PC-3 (cell line): ENCODE measurements around the gene C1QL1. TPM values are rescaled to one million over a fixed set of nuclear protein-coding genes. Genes with fewer than 3 reads are reported as not detected.
A peak's percentile ranks its signal among the peaks of the same experiment; 100 is the strongest.

Source experiments
- ATAC-seq: fragments of 200-7000 bp; cut with Tn5 transposase; 2 replicates; pipeline ENCODE4 v1.9.1; 2020; ENCODE audit warnings: mild to moderate bottlenecking, moderate library complexity
- BruUV-seq: library from RNA; stranded (reverse); fragments of 400-500 nt; replicated peaks from 2 replicates; lab custom pipeline; 2021; lab: Mats Ljungman, UMichigan
- CTCF ChIA-PET: fragments of 300-600 bp; sonication (Branson Sonifier 250); formaldehyde crosslinking; loops from one replicate; lab custom pipeline; 2022; ENCODE audit warnings: antibody characterized with exemption; lab: Charles Lee
- POLR2A ChIA-PET: fragments of 300-600 bp; sonication (Branson Sonifier 250); formaldehyde crosslinking; loops from one replicate; lab custom pipeline; 2022; ENCODE audit warnings: antibody characterized with exemption; ENCODE audit not compliant: unreplicated experiment; lab: Charles Lee
- DNase-seq: peaks from one replicate; pipeline ENCODE4 v3.0.0-alpha.2; 2015
- H2AFZ ChIP-seq: fragments of 300-600 bp; sonication (generic); 2 replicates; pipeline ENCODE4 v1.6.0; 2016; ENCODE audit warnings: antibody characterized with exemption, low read length
- H3F3A ChIP-seq: fragments of 300-600 bp; sonication (generic); one replicate; pipeline ENCODE4 v1.6.0; 2017; ENCODE audit warnings: antibody characterized with exemption, low read length, control low read depth, mild to moderate bottlenecking; ENCODE audit not compliant: unreplicated experiment
- H3K27ac ChIP-seq: fragments of 300-600 bp; sonication (generic); 2 replicates; pipeline ENCODE4 v1.5.1; 2016; ENCODE audit warnings: mild to moderate bottlenecking, low read length
- H3K27me3 ChIP-seq: fragments of 300-600 bp; sonication (generic); 2 replicates; pipeline ENCODE4 v1.6.1; 2016; ENCODE audit warnings: low read length, mixed read lengths
- H3K36me3 ChIP-seq: fragments of 300-600 bp; sonication (generic); 2 replicates; pipeline ENCODE4 v1.6.1; 2016; ENCODE audit warnings: low read depth, mixed run types, low read length, mixed read lengths
- H3K4me1 ChIP-seq: fragments of 300-600 bp; sonication (generic); 2 replicates; pipeline ENCODE4 v1.5.1; 2016; ENCODE audit warnings: low read length; ENCODE audit not compliant: insufficient read depth
- H3K4me2 ChIP-seq: fragments of 300-600 bp; sonication (generic); 2 replicates; pipeline ENCODE4 v1.6.0; 2016; ENCODE audit warnings: low read length
- H3K4me3 ChIP-seq: fragments of 300-600 bp; sonication (generic); 2 replicates; pipeline ENCODE4 v1.5.1; 2016; ENCODE audit warnings: mild to moderate bottlenecking, low read length, mixed read lengths
- H3K79me2 ChIP-seq: fragments of 300-600 bp; sonication (generic); 2 replicates; pipeline ENCODE4 v1.6.1; 2017; ENCODE audit warnings: low read length, mixed read lengths
- H3K9ac ChIP-seq: fragments of 300-600 bp; sonication (generic); 2 replicates; pipeline ENCODE4 v1.6.0; 2016; ENCODE audit warnings: mild to moderate bottlenecking, low read length
- H3K9me2 ChIP-seq: fragments of 300-600 bp; sonication (generic); replicated peaks from 2 replicates; pipeline ENCODE4 v1.6.1; 2016; ENCODE audit warnings: mixed run types, low read length, mixed read lengths
- H3K9me3 ChIP-seq: fragments of 300-600 bp; sonication (generic); 2 replicates; pipeline ENCODE4 v1.6.1; 2016; ENCODE audit warnings: low read length, mixed read lengths
- H4K20me1 ChIP-seq: fragments of 300-600 bp; sonication (generic); 2 replicates; pipeline ENCODE4 v1.6.1; 2016; ENCODE audit warnings: low read length, mixed read lengths
- EZH2 ChIP-seq: fragments of 300-600 bp; sonication (generic); IDR thresholded peaks from one replicate; pipeline ENCODE4 v1.6.1; 2017; ENCODE audit warnings: antibody characterized with exemption, mild to moderate bottlenecking, low read length; ENCODE audit not compliant: unreplicated experiment
- EZH2phosphoT487 ChIP-seq: fragments of 300-600 bp; sonication (generic); IDR thresholded peaks from 2 replicates; pipeline ENCODE4 v1.6.1; 2018; ENCODE audit warnings: mild to moderate bottlenecking, antibody characterized with exemption, low read length, borderline replicate concordance
- intact Hi-C: fragments of 100-400 bp; cut with micrococcal nuclease; formaldehyde crosslinking; loops from 2 replicates; pipeline ENCODE4 v1.9.0; 2023
- total RNA-seq: library from RNA; depleted of rRNA; stranded (reverse); fragments of >200 nt; gene quantifications from 2 replicates; pipeline ENCODE4 v1.2.3, GENCODE V29; 2014
- TF ChIP-seq, protein P1 (sequence below): fragments of 300-600 bp; sonication (generic); conservative IDR thresholded peaks from 2 replicates; pipeline ENCODE4 v1.5.1; 2017; ENCODE audit warnings: antibody characterized with exemption, low read depth, mild to moderate bottlenecking, low read length

C1QL1 gene
- total RNA-seq, 1 experiment from 2014 or later = 2.8 TPM

DNA sequence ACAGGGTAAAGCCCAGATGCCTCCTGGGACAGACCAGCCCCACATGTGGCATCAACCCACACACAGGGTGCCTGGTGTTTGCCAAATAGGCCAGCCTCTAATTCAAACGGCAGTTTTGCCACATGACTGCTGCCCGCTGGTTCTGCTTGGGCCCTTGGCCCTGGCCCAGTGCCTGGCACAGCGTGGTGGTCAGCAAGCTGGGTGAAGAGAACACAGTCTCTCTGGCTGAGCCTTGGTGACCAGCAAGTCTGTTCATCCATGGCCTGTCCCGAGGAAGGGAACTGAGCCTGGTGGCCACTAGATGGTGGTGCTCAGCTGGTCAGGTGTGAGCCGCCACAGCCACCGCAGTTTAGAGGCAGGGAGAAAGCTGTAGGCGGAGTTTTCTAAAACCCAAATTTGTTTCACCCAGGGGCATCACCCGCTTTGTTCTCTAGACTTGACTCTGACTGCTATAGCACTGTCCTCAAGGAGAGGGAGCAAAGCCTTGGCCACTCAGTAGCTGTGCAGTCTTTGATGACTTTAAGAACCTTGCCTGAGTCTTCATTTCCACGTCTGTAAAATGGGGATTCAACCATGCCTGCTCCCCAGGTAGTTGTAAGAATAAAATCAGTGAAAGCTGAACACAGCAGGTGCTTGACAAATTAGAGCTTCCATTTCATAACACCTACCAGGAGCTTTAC, 48.1 kb downstream of the C1QL1 start:
- H3K27me3 ChIP-seq = no peaks in the 10 kb centered on the region
- H3F3A ChIP-seq = peaks cover 7% of the 10 kb centered on the region
- H3K9me2 ChIP-seq = no peaks in the 10 kb centered on the region
- peak overlapping the region; percentile 78 for H2AFZ ChIP-seq
- ATAC-seq = peak; percentile 90
- H3K27ac ChIP-seq = no peak overlapping the region
- no peak overlapping the region for H3K4me3 ChIP-seq
- peaks cover 24% of the 10 kb centered on the region for H3K4me1 ChIP-seq
- no TSS peak for BruUV-seq
- intact Hi-C loops = loop anchor here (1.0 to 5.0 kb wide), 3 partner anchors 57 to 212 kb away; partner anchors contain the start of gene PLCD3
- no peaks in the 10 kb centered on the region for H3K79me2 ChIP-seq
- TF ChIP-seq, protein P1, sequence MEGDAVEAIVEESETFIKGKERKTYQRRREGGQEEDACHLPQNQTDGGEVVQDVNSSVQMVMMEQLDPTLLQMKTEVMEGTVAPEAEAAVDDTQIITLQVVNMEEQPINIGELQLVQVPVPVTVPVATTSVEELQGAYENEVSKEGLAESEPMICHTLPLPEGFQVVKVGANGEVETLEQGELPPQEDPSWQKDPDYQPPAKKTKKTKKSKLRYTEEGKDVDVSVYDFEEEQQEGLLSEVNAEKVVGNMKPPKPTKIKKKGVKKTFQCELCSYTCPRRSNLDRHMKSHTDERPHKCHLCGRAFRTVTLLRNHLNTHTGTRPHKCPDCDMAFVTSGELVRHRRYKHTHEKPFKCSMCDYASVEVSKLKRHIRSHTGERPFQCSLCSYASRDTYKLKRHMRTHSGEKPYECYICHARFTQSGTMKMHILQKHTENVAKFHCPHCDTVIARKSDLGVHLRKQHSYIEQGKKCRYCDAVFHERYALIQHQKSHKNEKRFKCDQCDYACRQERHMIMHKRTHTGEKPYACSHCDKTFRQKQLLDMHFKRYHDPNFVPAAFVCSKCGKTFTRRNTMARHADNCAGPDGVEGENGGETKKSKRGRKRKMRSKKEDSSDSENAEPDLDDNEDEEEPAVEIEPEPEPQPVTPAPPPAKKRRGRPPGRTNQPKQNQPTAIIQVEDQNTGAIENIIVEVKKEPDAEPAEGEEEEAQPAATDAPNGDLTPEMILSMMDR = peak; percentile 98
- no peak for TF ChIP-seq EZH2
- no peaks in the 10 kb centered on the region for H3K36me3 ChIP-seq
- no peak overlapping the region for H3K9ac ChIP-seq
- H3K9me3 ChIP-seq = no peaks in the 10 kb centered on the region
- DNase-seq = peak; percentile 93
- H3K4me2 ChIP-seq = peak overlapping the region; percentile 49; the same call in 1 of the 2 replicates
- H4K20me1 ChIP-seq = no peaks in the 10 kb centered on the region
- CTCF ChIA-PET = interaction anchor here (0.6 to 2.7 kb wide), 11 partner anchors 10 to 179 kb away, joined by 3 to 45 read pairs (median 5); partner anchors contain the start of gene EFTUD2
- POLR2A ChIA-PET = no interaction called here

DNA sequence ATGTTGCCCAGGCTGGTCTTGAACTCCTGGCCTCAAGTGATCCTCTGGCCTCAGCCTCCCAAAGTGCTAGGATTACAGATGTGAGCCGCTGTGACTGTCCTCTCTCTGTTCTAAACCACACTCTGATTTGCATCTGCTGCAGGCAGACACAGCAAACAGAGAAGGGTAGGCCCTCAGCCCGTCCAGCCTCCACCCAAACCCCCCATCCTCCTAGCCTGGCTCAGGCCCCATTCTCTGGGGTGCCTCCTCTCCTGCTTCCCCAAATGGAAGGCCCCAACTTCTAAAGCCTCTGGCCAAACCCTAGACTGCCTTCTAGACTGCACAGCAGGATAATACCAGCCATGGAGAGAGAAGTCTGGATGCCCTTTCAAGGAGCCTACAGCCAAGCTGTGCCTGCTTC, 48.7 kb downstream of the C1QL1 start:
- H2AFZ ChIP-seq = peak overlapping the region; percentile 78

More for the DNA sequence above, 48.7 kb downstream of the C1QL1 start:
- no peak overlapping the region for H3K27ac ChIP-seq
- no peaks in the 10 kb centered on the region for H3K9me3 ChIP-seq
- no peaks in the 10 kb centered on the region for H4K20me1 ChIP-seq
- H3F3A ChIP-seq = peaks cover 7% of the 10 kb centered on the region
- ChIA-PET POLR2A (no interaction called here), CTCF (interaction anchor here (0.7 to 2.7 kb wide), 5 partner anchors 18 to 101 kb away, joined by 3 to 45 read pairs (median 4); no protein-coding TSS in a partner anchor)
- no peaks in the 10 kb centered on the region for H3K9me2 ChIP-seq
- TF ChIP-seq, protein P1 = no peak
- TF ChIP-seq EZH2 (no peak), EZH2phosphoT487 (no peak)
- H3K4me2 ChIP-seq = no peak overlapping the region
- no peak overlapping the region for H3K4me3 ChIP-seq
- no peaks in the 10 kb centered on the region for H3K79me2 ChIP-seq
- H3K36me3 ChIP-seq = no peaks in the 10 kb centered on the region
- no peak for DNase-seq
- intact Hi-C loops = no loop called here
- no peaks in the 10 kb centered on the region for H3K27me3 ChIP-seq
- ATAC-seq = no peak
- H3K4me1 ChIP-seq = peaks cover 24% of the 10 kb centered on the region
- no TSS peak for BruUV-seq
- no peak overlapping the region for H3K9ac ChIP-seq
